Myocyte (in vitro differentiated cells): ENCODE measurements around the gene NDUFAF2. TPM values are rescaled to one million over a fixed set of nuclear protein-coding genes. Genes with fewer than 3 reads are reported as not detected.
"Not testable (repeated sequence)": the region's sequence is repeated elsewhere in the genome, so short reads cannot be mapped to it uniquely, and the experiment has no call there.

ENCODE experiments used
- DNase-seq: peaks from one replicate; pipeline ENCODE4 v3.0.0-alpha.2; 2012; ENCODE audit warnings: low read depth
- polyA plus RNA-seq: library from polyadenylated mRNA; unstranded; fragments of >200 nt; gene quantifications from one replicate; pipeline ENCODE4 v1.2.1, GENCODE V29; 2012; ENCODE audit warnings: missing spikeins
- total RNA-seq: library from RNA; depleted of rRNA; stranded (reverse); fragments of >200 nt; gene quantifications from 2 replicates; pipeline ENCODE4 v1.2.3, GENCODE V29; 2014

NDUFAF2 gene
- 29.0 and 33.9 TPM in 2 replicates for total RNA-seq
- 48.7 TPM for polyA plus RNA-seq

- peak; percentile 95 for DNase-seq
Observed at GRCh38 chr5:60944904-60945812, at the start of gene NDUFAF2, which contains the start of gene ERCC8. NDUFAF2 (plus strand) TSS chr5:60945205; CDS start chr5:60945256, 51 bp downstream. ERCC8 (minus strand) TSS chr5:60945070; CDS start chr5:60945008, 62 bp downstream.

- no peak for DNase-seq
Observed at GRCh38 chr5:60896991-60897390, 48.0 kb upstream of the NDUFAF2 start.

- DNase-seq: no peak
Observed at GRCh38 chr5:60903356-60903755, 41.6 kb upstream of the NDUFAF2 start.

GRCh38 chr5:60916646-60917045 lies 28.4 kb upstream of the NDUFAF2 start:
- DNase-seq: no peak

GRCh38 chr5:60918466-60918865 lies 26.5 kb upstream of the NDUFAF2 start:
- no peak for DNase-seq

GRCh38 chr5:60927450-60927849 lies 17.6 kb upstream of the NDUFAF2 start:
- no peak for DNase-seq

- DNase-seq: no peak
Observed at GRCh38 chr5:60929024-60929423, 16.0 kb upstream of the NDUFAF2 start.

GRCh38 chr5:60943624-60944023 lies 1.4 kb upstream of the NDUFAF2 start:
- DNase-seq: no peak

GRCh38 chr5:60945813-60946187 lies 795 bp downstream of the NDUFAF2 start:
- peak; percentile 56 for DNase-seq

- no peak for DNase-seq
Observed at GRCh38 chr5:60948738-60949137, 3.7 kb downstream of the NDUFAF2 start.

GRCh38 chr5:60955239-60955638 lies 10.2 kb downstream of the NDUFAF2 start:
- DNase-seq: no peak

- DNase-seq: no peak
Observed at GRCh38 chr5:60958088-60958487, 13.1 kb downstream of the NDUFAF2 start.

GRCh38 chr5:60958712-60959111 lies 13.7 kb downstream of the NDUFAF2 start:
- peak; percentile 45 for DNase-seq

GRCh38 chr5:60959156-60959555 lies 14.2 kb downstream of the NDUFAF2 start:
- peak; percentile 46 for DNase-seq

- DNase-seq: peak; percentile 21
Observed at GRCh38 chr5:60960591-60960990, 15.6 kb downstream of the NDUFAF2 start.

- DNase-seq: peak; percentile 22
Observed at GRCh38 chr5:60961685-60962084, 16.7 kb downstream of the NDUFAF2 start.

- DNase-seq: no peak
Observed at GRCh38 chr5:60972231-60972630, 27.2 kb downstream of the NDUFAF2 start.

GRCh38 chr5:60977956-60978737 lies 33.1 kb downstream of the NDUFAF2 start:
- DNase-seq: no peak

- no peak for DNase-seq
Observed at GRCh38 chr5:60978968-60979367, 34.0 kb downstream of the NDUFAF2 start.

- DNase-seq: no peak
Observed at GRCh38 chr5:60980511-60980910, 35.5 kb downstream of the NDUFAF2 start.

GRCh38 chr5:60982127-60982526 lies 37.1 kb downstream of the NDUFAF2 start:
- not testable (repeated sequence) for DNase-seq

GRCh38 chr5:60989790-60990189 lies 44.8 kb downstream of the NDUFAF2 start:
- DNase-seq: no peak
